ENCODE measurements around the gene KANSL1. TPM values are rescaled to one million over a fixed set of nuclear protein-coding genes. Genes with fewer than 3 reads are reported as not detected.

Gene KANSL1
- total RNA-seq, 1 experiment from 2014 or later = 72.7 TPM

DNA sequence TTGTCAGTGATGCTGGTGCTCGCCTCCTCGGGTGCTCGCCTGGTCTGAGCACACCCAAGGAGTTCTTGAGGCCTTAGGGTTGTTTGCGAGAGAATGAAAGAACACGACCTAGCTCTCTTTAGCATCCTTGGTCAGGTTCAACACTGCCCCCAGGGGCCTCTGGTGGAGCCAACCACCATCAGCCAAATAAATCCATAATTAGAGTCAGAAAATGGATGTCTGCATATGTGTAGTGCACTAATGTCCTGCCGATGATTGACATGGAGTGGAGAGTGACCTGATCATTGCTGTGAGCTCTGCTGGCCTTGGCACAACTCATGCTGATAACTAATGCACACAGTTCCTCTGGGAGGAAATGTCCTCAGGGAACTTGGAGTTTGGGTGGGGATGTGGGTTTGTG, 202.3 kb downstream of the KANSL1 start:
- ATAC-seq = peak; percentile 25; the same call in 1 of the 2 replicates
- ChIA-PET CTCF (interaction anchor here (0.6 to 4.9 kb wide), 8 partner anchors 10 to 508 kb away, joined by 3 to 33 read pairs (median 4); no protein-coding TSS in a partner anchor), POLR2A (no interaction called here)
- DNase-seq (ENCODE audit: low spot score) = no peak
- TF ChIP-seq, protein P1, sequence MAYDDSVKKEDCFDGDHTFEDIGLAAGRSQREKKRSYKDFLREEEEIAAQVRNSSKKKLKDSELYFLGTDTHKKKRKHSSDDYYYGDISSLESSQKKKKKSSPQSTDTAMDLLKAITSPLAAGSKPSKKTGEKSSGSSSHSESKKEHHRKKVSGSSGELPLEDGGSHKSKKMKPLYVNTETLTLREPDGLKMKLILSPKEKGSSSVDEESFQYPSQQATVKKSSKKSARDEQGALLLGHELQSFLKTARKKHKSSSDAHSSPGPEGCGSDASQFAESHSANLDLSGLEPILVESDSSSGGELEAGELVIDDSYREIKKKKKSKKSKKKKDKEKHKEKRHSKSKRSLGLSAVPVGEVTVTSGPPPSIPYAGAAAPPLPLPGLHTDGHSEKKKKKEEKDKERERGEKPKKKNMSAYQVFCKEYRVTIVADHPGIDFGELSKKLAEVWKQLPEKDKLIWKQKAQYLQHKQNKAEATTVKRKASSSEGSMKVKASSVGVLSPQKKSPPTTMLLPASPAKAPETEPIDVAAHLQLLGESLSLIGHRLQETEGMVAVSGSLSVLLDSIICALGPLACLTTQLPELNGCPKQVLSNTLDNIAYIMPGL (CRISPR knock-in tag; IDR thresholded peaks at IDR 0.05) = no peak
- TF ChIP-seq, protein P2, sequence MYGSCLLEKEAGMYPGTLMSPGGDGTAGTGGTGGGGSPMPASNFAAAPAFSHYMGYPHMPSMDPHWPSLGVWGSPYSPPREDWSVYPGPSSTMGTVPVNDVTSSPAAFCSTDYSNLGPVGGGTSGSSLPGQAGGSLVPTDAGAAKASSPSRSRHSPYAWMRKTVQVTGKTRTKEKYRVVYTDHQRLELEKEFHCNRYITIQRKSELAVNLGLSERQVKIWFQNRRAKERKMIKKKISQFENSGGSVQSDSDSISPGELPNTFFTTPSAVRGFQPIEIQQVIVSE (CRISPR knock-in tag; IDR thresholded peaks at IDR 0.05; ENCODE audit: borderline replicate concordance) = no peak
- TF ChIP-seq, protein P3, sequence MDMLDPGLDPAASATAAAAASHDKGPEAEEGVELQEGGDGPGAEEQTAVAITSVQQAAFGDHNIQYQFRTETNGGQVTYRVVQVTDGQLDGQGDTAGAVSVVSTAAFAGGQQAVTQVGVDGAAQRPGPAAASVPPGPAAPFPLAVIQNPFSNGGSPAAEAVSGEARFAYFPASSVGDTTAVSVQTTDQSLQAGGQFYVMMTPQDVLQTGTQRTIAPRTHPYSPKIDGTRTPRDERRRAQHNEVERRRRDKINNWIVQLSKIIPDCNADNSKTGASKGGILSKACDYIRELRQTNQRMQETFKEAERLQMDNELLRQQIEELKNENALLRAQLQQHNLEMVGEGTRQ (CRISPR knock-in tag; IDR thresholded peaks at IDR 0.05) = no peak
- TF ChIP-seq, protein P4, sequence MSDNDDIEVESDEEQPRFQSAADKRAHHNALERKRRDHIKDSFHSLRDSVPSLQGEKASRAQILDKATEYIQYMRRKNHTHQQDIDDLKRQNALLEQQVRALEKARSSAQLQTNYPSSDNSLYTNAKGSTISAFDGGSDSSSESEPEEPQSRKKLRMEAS (CRISPR knock-in tag; IDR thresholded peaks at IDR 0.05) = no peak
- TF ChIP-seq, protein P5, sequence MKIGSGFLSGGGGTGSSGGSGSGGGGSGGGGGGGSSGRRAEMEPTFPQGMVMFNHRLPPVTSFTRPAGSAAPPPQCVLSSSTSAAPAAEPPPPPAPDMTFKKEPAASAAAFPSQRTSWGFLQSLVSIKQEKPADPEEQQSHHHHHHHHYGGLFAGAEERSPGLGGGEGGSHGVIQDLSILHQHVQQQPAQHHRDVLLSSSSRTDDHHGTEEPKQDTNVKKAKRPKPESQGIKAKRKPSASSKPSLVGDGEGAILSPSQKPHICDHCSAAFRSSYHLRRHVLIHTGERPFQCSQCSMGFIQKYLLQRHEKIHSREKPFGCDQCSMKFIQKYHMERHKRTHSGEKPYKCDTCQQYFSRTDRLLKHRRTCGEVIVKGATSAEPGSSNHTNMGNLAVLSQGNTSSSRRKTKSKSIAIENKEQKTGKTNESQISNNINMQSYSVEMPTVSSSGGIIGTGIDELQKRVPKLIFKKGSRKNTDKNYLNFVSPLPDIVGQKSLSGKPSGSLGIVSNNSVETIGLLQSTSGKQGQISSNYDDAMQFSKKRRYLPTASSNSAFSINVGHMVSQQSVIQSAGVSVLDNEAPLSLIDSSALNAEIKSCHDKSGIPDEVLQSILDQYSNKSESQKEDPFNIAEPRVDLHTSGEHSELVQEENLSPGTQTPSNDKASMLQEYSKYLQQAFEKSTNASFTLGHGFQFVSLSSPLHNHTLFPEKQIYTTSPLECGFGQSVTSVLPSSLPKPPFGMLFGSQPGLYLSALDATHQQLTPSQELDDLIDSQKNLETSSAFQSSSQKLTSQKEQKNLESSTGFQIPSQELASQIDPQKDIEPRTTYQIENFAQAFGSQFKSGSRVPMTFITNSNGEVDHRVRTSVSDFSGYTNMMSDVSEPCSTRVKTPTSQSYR (CRISPR knock-in tag; IDR thresholded peaks at IDR 0.05) = no peak
- TF ChIP-seq ZNF671 (CRISPR knock-in tag; IDR thresholded peaks at IDR 0.05) (no peak), SP1 (CRISPR knock-in tag; conservative IDR thresholded peaks at IDR 0.05) (no peak), ZBTB21 (CRISPR knock-in tag; IDR thresholded peaks at IDR 0.05; ENCODE audit: borderline replicate concordance) (no peak), CREB1 (CRISPR knock-in tag; IDR thresholded peaks at IDR 0.05) (no peak), ZNF396 (CRISPR knock-in tag; IDR thresholded peaks at IDR 0.05; ENCODE audit: borderline replicate concordance) (no peak), ELF4 (CRISPR knock-in tag; IDR thresholded peaks at IDR 0.05; ENCODE audit: low read depth) (no peak), TEAD4 (CRISPR knock-in tag; IDR thresholded peaks at IDR 0.05) (no peak), ZNF263 (CRISPR knock-in tag; IDR thresholded peaks at IDR 0.05; ENCODE audit: low read depth) (no peak)
- TF ChIP-seq, protein P6, sequence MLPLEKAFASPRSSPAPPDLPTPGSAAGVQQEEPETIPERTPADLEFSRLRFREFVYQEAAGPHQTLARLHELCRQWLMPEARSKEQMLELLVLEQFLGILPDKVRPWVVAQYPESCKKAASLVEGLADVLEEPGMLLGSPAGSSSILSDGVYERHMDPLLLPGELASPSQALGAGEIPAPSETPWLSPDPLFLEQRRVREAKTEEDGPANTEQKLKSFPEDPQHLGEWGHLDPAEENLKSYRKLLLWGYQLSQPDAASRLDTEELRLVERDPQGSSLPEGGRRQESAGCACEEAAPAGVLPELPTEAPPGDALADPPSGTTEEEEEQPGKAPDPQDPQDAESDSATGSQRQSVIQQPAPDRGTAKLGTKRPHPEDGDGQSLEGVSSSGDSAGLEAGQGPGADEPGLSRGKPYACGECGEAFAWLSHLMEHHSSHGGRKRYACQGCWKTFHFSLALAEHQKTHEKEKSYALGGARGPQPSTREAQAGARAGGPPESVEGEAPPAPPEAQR (CRISPR knock-in tag; IDR thresholded peaks at IDR 0.05) = no peak
- TF ChIP-seq, protein P7, sequence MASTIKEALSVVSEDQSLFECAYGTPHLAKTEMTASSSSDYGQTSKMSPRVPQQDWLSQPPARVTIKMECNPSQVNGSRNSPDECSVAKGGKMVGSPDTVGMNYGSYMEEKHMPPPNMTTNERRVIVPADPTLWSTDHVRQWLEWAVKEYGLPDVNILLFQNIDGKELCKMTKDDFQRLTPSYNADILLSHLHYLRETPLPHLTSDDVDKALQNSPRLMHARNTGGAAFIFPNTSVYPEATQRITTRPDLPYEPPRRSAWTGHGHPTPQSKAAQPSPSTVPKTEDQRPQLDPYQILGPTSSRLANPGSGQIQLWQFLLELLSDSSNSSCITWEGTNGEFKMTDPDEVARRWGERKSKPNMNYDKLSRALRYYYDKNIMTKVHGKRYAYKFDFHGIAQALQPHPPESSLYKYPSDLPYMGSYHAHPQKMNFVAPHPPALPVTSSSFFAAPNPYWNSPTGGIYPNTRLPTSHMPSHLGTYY (CRISPR knock-in tag; IDR thresholded peaks at IDR 0.05) = no peak
- no peak overlapping the region for H3K27ac Mint-ChIP-seq
- no peaks in the 10 kb centered on the region for H3K36me3 Mint-ChIP-seq
- no peak overlapping the region for H3K4me3 Mint-ChIP-seq
- H3K27me3 Mint-ChIP-seq (ENCODE audit: low read depth) = 0 out of 2 replicates have a peak, but pooled peaks cover 2% of the 10 kb centered on the region
- H3K4me1 Mint-ChIP-seq = peaks cover 12% of the 10 kb centered on the region; the same call in 1 of the 2 replicates
- H3K9me3 Mint-ChIP-seq = peaks cover 5% of the 10 kb centered on the region

DNA sequence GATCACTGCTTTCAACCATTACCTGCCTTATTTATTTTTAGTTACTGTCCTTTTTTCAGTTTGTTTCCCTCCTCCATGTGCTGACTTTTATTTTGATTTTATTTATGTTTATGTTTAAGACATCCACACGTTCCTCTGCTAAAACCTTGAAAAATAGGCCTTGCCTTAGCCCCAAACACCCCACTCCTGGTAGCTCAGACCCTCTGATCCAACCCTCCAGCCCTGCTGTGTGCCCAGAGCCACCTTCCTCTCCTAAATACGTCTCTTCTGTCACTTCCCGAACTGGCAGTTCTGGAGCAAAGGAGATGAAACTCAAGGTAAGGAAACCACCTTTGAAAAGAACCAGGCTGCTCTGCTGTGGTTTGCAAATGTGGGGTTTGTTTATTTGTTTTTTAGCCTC, 203.5 kb downstream of the KANSL1 start:
- peaks cover 12% of the 10 kb centered on the region; the same call in 1 of the 2 replicates for H3K4me1 Mint-ChIP-seq
- POLR2A ChIA-PET = no interaction called here
- CTCF ChIA-PET = interaction anchor here (4.9 kb wide), 1 partner anchor 19 kb away, joined by 33 read pairs; no protein-coding TSS in a partner anchor
- ATAC-seq (no peak), DNase-seq (ENCODE audit: low spot score) (no peak)
- no peaks in the 10 kb centered on the region for H3K36me3 Mint-ChIP-seq
- TF ChIP-seq CREB1 (CRISPR knock-in tag; IDR thresholded peaks at IDR 0.05) (no peak), ATF1 (CRISPR knock-in tag; IDR thresholded peaks at IDR 0.05) (no peak), RORB (CRISPR knock-in tag; IDR thresholded peaks at IDR 0.05) (no peak), GRHL2 (CRISPR knock-in tag; IDR thresholded peaks at IDR 0.05; ENCODE audit: insufficient replicate concordance, severe bottlenecking) (no peak), ETV6 (CRISPR knock-in tag; IDR thresholded peaks at IDR 0.05) (no peak), CBFB (CRISPR knock-in tag; IDR thresholded peaks at IDR 0.05; ENCODE audit: low read depth) (no peak), ZNF396 (CRISPR knock-in tag; IDR thresholded peaks at IDR 0.05; ENCODE audit: borderline replicate concordance) (no peak), SMAD4 (CRISPR knock-in tag; IDR thresholded peaks at IDR 0.05) (no peak)
- TF ChIP-seq, protein P8, sequence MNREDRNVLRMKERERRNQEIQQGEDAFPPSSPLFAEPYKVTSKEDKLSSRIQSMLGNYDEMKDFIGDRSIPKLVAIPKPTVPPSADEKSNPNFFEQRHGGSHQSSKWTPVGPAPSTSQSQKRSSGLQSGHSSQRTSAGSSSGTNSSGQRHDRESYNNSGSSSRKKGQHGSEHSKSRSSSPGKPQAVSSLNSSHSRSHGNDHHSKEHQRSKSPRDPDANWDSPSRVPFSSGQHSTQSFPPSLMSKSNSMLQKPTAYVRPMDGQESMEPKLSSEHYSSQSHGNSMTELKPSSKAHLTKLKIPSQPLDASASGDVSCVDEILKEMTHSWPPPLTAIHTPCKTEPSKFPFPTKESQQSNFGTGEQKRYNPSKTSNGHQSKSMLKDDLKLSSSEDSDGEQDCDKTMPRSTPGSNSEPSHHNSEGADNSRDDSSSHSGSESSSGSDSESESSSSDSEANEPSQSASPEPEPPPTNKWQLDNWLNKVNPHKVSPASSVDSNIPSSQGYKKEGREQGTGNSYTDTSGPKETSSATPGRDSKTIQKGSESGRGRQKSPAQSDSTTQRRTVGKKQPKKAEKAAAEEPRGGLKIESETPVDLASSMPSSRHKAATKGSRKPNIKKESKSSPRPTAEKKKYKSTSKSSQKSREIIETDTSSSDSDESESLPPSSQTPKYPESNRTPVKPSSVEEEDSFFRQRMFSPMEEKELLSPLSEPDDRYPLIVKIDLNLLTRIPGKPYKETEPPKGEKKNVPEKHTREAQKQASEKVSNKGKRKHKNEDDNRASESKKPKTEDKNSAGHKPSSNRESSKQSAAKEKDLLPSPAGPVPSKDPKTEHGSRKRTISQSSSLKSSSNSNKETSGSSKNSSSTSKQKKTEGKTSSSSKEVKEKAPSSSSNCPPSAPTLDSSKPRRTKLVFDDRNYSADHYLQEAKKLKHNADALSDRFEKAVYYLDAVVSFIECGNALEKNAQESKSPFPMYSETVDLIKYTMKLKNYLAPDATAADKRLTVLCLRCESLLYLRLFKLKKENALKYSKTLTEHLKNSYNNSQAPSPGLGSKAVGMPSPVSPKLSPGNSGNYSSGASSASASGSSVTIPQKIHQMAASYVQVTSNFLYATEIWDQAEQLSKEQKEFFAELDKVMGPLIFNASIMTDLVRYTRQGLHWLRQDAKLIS (CRISPR knock-in tag; IDR thresholded peaks at IDR 0.05; ENCODE audit: borderline replicate concordance) = no peak
- H3K4me3 Mint-ChIP-seq = no peak overlapping the region
- H3K27me3 Mint-ChIP-seq (ENCODE audit: low read depth) = 0 out of 2 replicates have a peak, but pooled peaks cover 2% of the 10 kb centered on the region
- H3K27ac Mint-ChIP-seq = no peak overlapping the region
- H3K9me3 Mint-ChIP-seq = peaks cover 5% of the 10 kb centered on the region

Measured in WTC11 (cell line).